ENCODE results near the gene CFL1. TPM values are rescaled to one million over a fixed set of nuclear protein-coding genes. Genes with fewer than 3 reads are reported as not detected.

Gene CFL1
- total and polyA plus RNA-seq, 9 donors: 215 to 693 (median 476) TPM

GRCh38 chr11:65883058-65883761 lies 25.2 kb upstream of the CFL1 start:
- TF ChIP-seq CTCF (IDR thresholded peaks at IDR 0.05) (no peak), POLR2A (IDR thresholded peaks at IDR 0.05) (no peak), EP300 (IDR thresholded peaks at IDR 0.05) (no peak)
- Histone ChIP-seq H3K27ac (no peak overlapping the region), H3K4me3 (no peak overlapping the region), H3K4me1 (ENCODE audit: insufficient read depth) (peaks cover 3% of the 10 kb centered on the region), H3K9me3 (no peaks in the 10 kb centered on the region), H3K27me3 (no peaks in the 10 kb centered on the region), H3K36me3 (no peaks in the 10 kb centered on the region)
- intact Hi-C loops (cut with DNase I): loop anchor here (5.0 to 10.0 kb wide), 4 partner anchors 82 to 1232 kb away; partner anchors contain the start of genes KDM2A (in 1 of the 4) and SART1 (in 1 of the 4)
- no peak for DNase-seq
- 85 to 86% (median 85%) methylated on average over 13 of the region's 13 CpGs for WGBS, 3 donors

DNA sequence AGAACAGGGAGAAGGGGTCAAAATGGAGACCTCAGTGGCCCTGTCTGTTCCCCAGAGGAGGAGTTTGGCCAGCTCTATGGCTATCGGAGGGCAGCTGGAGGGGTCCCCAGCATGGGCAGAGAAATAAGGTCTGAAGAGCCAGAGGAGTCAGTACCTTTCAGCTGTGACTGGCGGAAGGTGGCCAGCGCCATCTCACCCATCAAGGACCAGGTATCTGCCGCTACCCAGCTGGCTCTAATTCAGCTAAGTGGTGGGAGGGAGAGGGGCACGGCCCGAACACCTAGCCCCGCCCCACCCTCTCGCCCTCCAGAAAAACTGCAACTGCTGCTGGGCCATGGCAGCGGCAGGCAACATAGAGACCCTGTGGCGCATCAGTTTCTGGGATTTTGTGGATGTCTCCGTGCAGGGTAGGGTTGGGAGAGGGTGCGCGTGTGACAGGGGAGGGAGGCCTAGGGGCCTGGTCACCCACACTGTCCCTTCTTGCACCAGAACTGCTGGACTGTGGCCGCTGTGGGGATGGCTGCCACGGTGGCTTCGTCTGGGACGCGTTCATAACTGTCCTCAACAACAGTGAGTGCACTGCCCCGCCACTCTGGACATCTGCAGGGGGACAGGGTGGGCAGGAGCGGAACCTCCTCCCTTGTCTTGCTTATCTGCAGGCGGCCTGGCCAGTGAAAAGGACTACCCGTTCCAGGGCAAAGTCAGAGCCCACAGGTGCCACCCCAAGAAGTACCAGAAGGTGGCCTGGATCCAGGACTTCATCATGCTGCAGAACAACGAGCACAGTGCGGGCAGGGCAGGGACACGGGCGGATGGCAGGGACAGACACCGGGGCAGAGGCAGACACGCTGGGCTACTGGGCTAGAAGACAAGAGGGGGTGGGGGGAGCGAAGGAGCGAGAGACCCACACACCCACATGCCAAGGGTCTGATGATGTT lies 24.4 kb upstream of the CFL1 start:
- no peaks in the 10 kb centered on the region for H3K27me3 ChIP-seq
- no peak overlapping the region for H3K27ac ChIP-seq
- H3K4me1 ChIP-seq (ENCODE audit: insufficient read depth): no peaks in the 10 kb centered on the region
- no peak overlapping the region for H3K4me3 ChIP-seq
- DNase-seq: peak in 3 of 5 donors; percentile 19 to 25 (median 20)
- H3K36me3 ChIP-seq: no peaks in the 10 kb centered on the region
- no peaks in the 10 kb centered on the region for H3K9me3 ChIP-seq
- intact Hi-C loops (cut with DNase I): loop anchor here (5.0 to 10.0 kb wide), 4 partner anchors 82 to 1232 kb away; partner anchors contain the start of genes KDM2A (in 1 of the 4) and SART1 (in 1 of the 4)
- 85 to 89% (median 86%) methylated on average over 30 of the region's 30 CpGs for WGBS, 3 donors
- TF ChIP-seq CTCF (IDR thresholded peaks at IDR 0.05) (no peak), EP300 (IDR thresholded peaks at IDR 0.05) (no peak), POLR2A (IDR thresholded peaks at IDR 0.05) (no peak)

- intact Hi-C loops (cut with DNase I): loop anchor here (5.0 to 10.0 kb wide), 4 partner anchors 84 to 1234 kb away; partner anchors contain the start of genes KDM2A (in 1 of the 4) and SART1 (in 1 of the 4)
- no peak overlapping the region for H3K4me3 ChIP-seq
- H3K36me3 ChIP-seq: no peaks in the 10 kb centered on the region
- no peaks in the 10 kb centered on the region for H3K9me3 ChIP-seq
- H3K4me1 ChIP-seq (ENCODE audit: insufficient read depth): no peaks in the 10 kb centered on the region
- TF ChIP-seq POLR2A (IDR thresholded peaks at IDR 0.05): no peak
- TF ChIP-seq EP300 (IDR thresholded peaks at IDR 0.05): no peak
- TF ChIP-seq CTCF (IDR thresholded peaks at IDR 0.05): no peak
- no peak overlapping the region for H3K27ac ChIP-seq
- WGBS, 3 donors: 63 to 79% (median 64%) methylated on average over 7 of the region's 7 CpGs
- DNase-seq: peak in 1 of 5 donors; percentile 16
- H3K27me3 ChIP-seq: no peaks in the 10 kb centered on the region
Measured at GRCh38 chr11:65880844-65881421, 23.0 kb upstream of the CFL1 start.

DNA sequence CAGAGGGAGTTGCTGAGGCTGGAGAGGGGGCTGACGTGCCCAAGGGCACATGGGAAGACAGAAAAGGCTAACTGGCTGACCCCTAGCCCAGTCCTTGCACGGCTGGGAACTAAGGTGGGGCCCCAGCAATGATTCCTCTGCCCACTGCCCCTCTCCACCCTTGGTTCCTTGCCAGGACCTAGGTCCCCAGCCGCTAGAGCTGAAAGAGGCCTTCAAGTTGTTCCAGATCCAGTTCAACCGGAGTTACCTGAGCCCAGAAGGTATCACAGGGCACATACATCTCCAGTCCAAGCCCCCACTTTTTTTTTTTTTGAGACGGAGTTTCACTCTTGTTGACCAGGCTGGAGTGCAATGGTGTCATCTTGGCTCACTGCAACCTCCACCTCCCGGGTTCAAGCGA lies 22.0 kb upstream of the CFL1 start:
- Histone ChIP-seq H3K27ac (no peak overlapping the region), H3K36me3 (no peaks in the 10 kb centered on the region), H3K9me3 (no peaks in the 10 kb centered on the region), H3K4me1 (ENCODE audit: insufficient read depth) (no peaks in the 10 kb centered on the region), H3K27me3 (no peaks in the 10 kb centered on the region), H3K4me3 (no peak overlapping the region)
- 59 to 67% (median 61%) methylated on average over 7 of the region's 7 CpGs for WGBS, 3 donors
- DNase-seq: peak in 2 of 5 donors; percentile 16 to 24
- TF ChIP-seq EP300 (IDR thresholded peaks at IDR 0.05): no peak
- no peak for TF ChIP-seq CTCF (IDR thresholded peaks at IDR 0.05)
- TF ChIP-seq POLR2A (IDR thresholded peaks at IDR 0.05): no peak
- intact Hi-C loops (cut with DNase I): loop anchor here (5.0 to 10.0 kb wide), 4 partner anchors 85 to 1235 kb away; partner anchors contain the start of genes KDM2A (in 1 of the 4) and SART1 (in 1 of the 4)

Data from ovary (tissue), 9 donors.